ENCODE measurements around the gene NR5A2.

DNA sequence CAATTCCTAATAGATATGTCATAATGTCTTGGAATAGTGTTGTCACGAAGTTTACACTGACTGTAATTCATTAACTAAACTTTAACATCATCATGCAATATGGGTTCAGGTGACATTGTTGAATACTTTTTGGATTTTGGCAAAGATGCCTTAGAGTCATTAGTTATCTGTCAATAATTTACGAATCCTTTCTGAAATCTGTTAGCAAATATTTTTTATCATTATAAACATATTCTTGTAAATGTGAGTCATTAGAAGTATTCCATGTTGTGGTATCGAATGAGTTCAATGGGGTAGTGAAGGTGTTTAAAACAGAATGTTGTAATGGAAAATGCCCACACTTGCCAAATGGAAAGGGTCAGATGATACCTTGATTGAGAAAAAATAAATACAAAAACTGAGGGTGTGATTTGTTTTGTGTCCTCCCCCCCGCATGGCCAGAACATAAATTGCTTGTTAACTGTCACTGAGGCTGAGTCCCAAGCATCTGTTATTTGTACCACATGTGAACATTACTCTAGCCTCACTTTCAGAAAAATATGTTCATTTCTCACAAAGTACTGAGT is 5.2 kb upstream of the NR5A2 start:
- TF ChIP-seq CTCF (IDR thresholded peaks at IDR 0.05; ENCODE audit: low read length) = no peak
- no peak for TF ChIP-seq EZH2 (IDR thresholded peaks at IDR 0.05; ENCODE audit: borderline replicate concordance, low read length)

Data from OCI-LY1 (cell line).